Spinal cord (tissue), 10 donors: ENCODE data around the gene LSMEM2. TPM values are rescaled to one million over a fixed set of nuclear protein-coding genes. Genes with fewer than 3 reads are reported as not detected.
"Not testable (repeated sequence)": the region's sequence is repeated elsewhere in the genome, so short reads cannot be mapped to it uniquely, and the experiment has no call there.

ENCODE experiments used
- DNase-seq, 6 donors: peaks; one replicate each; pipeline versions ENCODE4 v3.0.0 to v3.0.0-alpha.2; 2013 to 2015; ENCODE audit warnings: low spot score in 6 of 6, low read depth in 4 of 6
- H3K27ac ChIP-seq: one replicate; pipeline ENCODE4 v1.5.1; 2013; ENCODE audit warnings: low read depth, low read length, control low read depth
- H3K27me3 ChIP-seq: one replicate; pipeline ENCODE4 v1.6.1; 2013; ENCODE audit warnings: low read length; ENCODE audit not compliant: control insufficient read depth, insufficient read depth
- H3K36me3 ChIP-seq: one replicate; pipeline ENCODE4 v1.6.1; 2013; ENCODE audit warnings: low read length; ENCODE audit not compliant: control insufficient read depth, insufficient read depth
- H3K4me1 ChIP-seq: one replicate; pipeline ENCODE4 v1.6.1; 2013; ENCODE audit warnings: low read length; ENCODE audit not compliant: control insufficient read depth, insufficient read depth
- H3K4me3 ChIP-seq: one replicate; pipeline ENCODE4 v1.5.1; 2013; ENCODE audit warnings: low read depth, low read length, control low read depth
- H3K9me3 ChIP-seq: one replicate; pipeline ENCODE4 v1.6.1; 2013; ENCODE audit warnings: low read length; ENCODE audit not compliant: control insufficient read depth, insufficient read depth
- WGBS: methylation state at CpG from one replicate; pipeline ENCODE4 v1.1.5; 2013; ENCODE audit warnings: missing lambda C conversion rate; ENCODE audit not compliant: insufficient coverage; 5-methylcytosine and 5-hydroxymethylcytosine counted together
- polyA plus RNA-seq, 2 donors: library from polyadenylated mRNA; unstranded; fragments of 120-200 nt; gene quantifications; one replicate each; pipeline ENCODE4 v1.2.1, GENCODE V29; 2013; ENCODE audit not compliant: insufficient read length in 2 of 2
- total RNA-seq, 2 donors: library from RNA; depleted of rRNA in 1 of 2; stranded (reverse); fragments of 120-200 nt in 1 of 2; fragments of >200 nt in 1 of 2; gene quantifications; one replicate each; pipeline versions ENCODE4 v1.2.3 to v1.2.4, GENCODE V29; 2013 to 2014
- donor health status: healthy.

LSMEM2 gene
- total and polyA plus RNA-seq, 4 donors: 0.43 to 1.1 (median 0.44) TPM; not detected in 1

DNA sequence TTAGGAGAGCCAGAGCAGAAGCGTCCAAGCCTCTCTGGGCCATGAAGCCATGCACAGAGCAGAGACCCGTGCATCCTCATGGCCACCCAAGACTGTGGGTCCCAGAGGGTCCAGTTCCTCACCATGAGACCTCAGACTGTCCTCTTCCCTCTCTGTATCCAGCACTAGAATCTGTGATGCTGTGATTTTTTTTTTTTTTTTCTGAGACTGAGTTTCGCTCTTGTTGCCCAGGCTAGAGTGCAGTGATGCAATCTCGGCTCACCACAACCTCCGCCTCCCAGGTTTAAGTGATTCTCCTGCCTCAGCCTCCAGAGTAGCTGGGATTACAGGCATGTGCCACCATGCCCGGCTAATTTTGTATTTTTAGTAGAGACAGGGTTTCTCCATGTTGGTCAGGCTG lies 34.1 kb upstream of the LSMEM2 start:
- H3K4me3 ChIP-seq, H3K27me3 ChIP-seq, DNase-seq, H3K9me3 ChIP-seq: not testable (repeated sequence)
- 71% methylated on average over 2 of the region's 6 CpGs for WGBS
- H3K36me3 ChIP-seq: peaks cover 69% of the 10 kb centered on the region
- peaks cover 90% of the 10 kb centered on the region for H3K4me1 ChIP-seq
- peak overlapping the region; percentile 94 for H3K27ac ChIP-seq

DNA sequence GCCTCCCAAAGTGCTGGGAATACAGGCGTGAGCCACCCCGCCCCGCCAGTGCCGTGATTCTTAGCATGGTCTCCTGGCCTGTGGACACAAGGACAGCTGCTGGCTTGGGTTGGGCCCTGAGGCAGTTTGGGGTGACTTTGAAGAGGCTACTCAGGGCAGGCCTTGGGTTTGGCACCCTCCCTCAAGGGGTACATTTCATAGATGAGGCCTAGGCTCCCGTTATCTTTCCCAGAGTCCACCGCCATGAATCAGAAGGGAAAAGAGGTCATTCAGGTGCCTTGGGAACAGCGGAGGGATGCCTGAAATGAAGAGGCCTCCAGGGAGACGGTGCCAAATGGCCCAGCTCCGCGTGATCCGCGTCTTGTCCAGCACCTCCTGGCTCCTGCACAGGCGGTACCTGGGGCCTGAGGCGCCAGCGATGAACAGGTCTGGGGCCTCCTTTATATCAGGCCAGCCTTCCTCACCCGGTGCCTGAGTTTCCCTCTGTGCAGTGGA lies 33.6 kb upstream of the LSMEM2 start:
- H3K4me1 ChIP-seq: peaks cover 88% of the 10 kb centered on the region
- peak overlapping the region; percentile 45 for H3K4me3 ChIP-seq
- no peaks in the 10 kb centered on the region for H3K9me3 ChIP-seq
- H3K36me3 ChIP-seq: peaks cover 68% of the 10 kb centered on the region
- WGBS: 50% methylated on average over 16 of the region's 16 CpGs
- H3K27me3 ChIP-seq: no peaks in the 10 kb centered on the region
- H3K27ac ChIP-seq: peak overlapping the region; percentile 94
- no peak for DNase-seq

DNA sequence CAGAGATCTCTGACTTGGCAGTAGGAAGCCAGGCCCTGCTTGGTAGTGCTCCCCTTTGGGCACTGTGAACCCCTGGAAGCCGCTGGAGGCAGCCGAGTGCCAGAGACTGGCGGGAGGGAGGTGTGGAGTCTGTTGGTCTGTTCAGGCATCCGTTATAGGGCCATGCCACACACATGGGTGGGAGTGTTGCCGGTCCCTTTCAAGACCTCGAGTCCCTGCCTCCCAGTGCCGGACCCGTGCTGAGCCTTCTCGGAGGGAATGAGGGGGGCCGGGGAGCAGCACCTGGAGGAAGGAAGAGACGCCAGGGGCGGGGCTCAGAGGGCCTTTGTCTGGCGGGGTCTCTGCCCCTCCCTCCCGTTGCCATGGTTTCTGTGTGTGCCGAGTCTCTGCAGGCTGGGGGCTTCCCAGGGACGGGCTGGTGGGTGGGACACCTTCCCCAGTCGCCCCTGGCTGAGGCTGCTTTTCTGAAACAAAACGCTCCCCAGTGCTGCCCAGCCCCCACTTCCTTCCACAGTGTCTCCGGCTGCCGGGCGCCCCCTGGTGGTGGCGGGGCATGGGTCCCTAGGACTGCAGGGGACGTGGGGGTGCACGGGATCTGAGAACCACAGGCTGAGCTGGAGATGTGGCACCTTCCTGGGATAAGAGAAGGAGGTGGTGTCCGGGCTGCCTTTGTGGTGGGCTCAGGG lies 32.9 kb upstream of the LSMEM2 start:
- Histone ChIP-seq H3K4me1 (peaks cover 86% of the 10 kb centered on the region), H3K36me3 (peaks cover 70% of the 10 kb centered on the region), H3K9me3 (no peaks in the 10 kb centered on the region), H3K27ac (peak overlapping the region; percentile 94), H3K4me3 (peak overlapping the region; percentile 45), H3K27me3 (no peaks in the 10 kb centered on the region)
- WGBS: 1% methylated on average over 21 of the region's 25 CpGs
- DNase-seq: peak in 3 of 6 donors; percentile 78 to 97 (median 96)

DNA sequence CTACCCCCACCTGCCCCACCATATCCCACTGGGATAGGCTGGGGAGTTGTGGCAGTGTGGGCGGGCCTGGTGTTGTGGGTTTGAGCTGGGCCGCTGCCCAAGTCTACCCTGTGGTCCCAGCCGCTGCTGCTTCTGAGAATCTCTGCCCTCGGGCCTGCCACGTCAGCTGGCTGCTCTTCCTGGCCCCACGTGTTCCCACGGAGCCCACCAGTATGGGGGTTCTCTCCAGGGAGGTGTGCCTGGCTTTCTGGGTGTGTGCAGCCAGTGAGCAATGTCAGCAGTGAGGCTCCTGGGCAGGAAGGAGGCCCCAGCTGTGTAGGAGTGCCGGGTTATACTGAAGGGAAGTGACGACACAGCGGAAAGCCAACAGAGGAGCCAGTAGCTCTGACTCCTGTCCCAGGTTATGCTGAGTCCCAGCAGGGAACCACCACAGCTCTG lies 32.4 kb upstream of the LSMEM2 start:
- 17% methylated on average over 9 of the region's 10 CpGs for WGBS
- no peaks in the 10 kb centered on the region for H3K9me3 ChIP-seq
- H3K27me3 ChIP-seq: no peaks in the 10 kb centered on the region
- peak overlapping the region; percentile 45 for H3K4me3 ChIP-seq
- peak overlapping the region; percentile 94 for H3K27ac ChIP-seq
- peaks cover 86% of the 10 kb centered on the region for H3K4me1 ChIP-seq
- peak in 2 of 6 donors; percentile 58 to 74 for DNase-seq
- H3K36me3 ChIP-seq: peaks cover 73% of the 10 kb centered on the region

DNA sequence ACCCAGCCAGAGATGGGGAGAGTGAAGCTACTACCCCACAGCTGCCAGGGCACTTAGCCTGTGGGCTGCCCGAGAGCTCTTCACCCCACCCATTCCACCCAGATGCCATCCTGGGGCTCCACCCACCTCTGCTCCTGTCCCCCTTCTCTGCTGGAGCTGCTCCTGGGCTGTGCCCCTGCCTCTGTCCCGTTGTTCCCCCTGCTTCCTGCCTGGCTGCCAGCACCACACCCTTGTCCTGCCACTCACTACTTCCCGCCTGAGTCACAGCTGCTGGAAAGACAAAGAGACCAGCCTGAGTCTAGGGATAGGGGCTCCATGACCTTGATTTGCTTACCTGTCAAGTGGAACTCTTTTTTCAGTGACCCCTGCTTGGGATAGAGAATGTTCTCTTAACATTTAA lies 30.5 kb upstream of the LSMEM2 start:
- peak overlapping the region; percentile 61 for H3K27ac ChIP-seq
- 31% methylated on average over 2 of the region's 3 CpGs for WGBS
- no peak overlapping the region for H3K4me3 ChIP-seq
- no peaks in the 10 kb centered on the region for H3K27me3 ChIP-seq
- DNase-seq: no peak
- peaks cover 73% of the 10 kb centered on the region for H3K36me3 ChIP-seq
- H3K9me3 ChIP-seq: no peaks in the 10 kb centered on the region
- peaks cover 81% of the 10 kb centered on the region for H3K4me1 ChIP-seq

DNA sequence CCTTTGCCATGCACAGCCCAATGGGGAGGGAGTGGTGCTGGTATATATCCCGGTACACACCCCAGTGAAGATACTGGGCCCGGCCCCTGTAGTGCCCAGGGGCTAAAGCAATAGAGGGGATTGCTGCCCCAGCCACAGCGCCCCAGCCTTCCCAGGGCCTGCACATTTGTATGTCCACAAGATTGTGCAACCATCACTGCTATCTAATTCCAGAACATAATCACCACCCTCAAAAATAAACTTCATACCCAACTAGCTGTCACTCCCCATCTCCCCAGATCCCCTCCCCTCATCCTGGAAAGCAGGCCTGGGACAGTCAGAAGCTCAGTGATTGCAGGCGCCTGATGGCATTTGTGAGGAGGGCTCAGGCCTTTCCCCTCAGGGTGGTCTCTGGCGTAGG lies 29.4 kb upstream of the LSMEM2 start:
- no peak for DNase-seq
- Histone ChIP-seq H3K4me1 (peaks cover 85% of the 10 kb centered on the region), H3K36me3 (peaks cover 79% of the 10 kb centered on the region), H3K4me3 (no peak overlapping the region), H3K27me3 (no peaks in the 10 kb centered on the region), H3K9me3 (no peaks in the 10 kb centered on the region), H3K27ac (no peak overlapping the region)
- 91% methylated on average over 5 of the region's 5 CpGs for WGBS

DNA sequence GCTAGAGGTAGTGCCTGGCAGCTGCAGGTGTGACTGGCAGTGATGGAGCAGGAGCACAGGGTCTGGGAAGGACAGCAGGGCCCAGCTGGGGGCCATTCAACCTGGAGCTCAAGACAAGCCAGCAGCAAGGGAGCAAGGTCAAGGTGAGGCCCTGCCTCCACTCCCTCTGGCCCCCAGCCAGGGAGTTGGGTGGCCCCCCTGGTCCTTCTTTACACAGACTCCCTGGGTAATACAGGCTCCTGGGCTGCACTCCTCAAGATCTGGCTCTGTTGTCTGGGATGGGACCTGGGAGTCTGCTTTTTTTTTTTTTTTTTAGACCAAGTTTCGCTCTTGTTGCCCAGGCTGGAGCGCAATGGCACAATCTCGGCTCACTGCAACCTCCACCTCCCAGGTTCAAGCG lies 28.4 kb upstream of the LSMEM2 start:
- WGBS: no CpG with 5 or more reads among the region's 4 CpGs
- Histone ChIP-seq H3K4me3 (no peak overlapping the region), H3K27ac (no peak overlapping the region), H3K9me3 (no peaks in the 10 kb centered on the region), H3K4me1 (peaks cover 86% of the 10 kb centered on the region), H3K36me3 (peaks cover 84% of the 10 kb centered on the region), H3K27me3 (no peaks in the 10 kb centered on the region)
- no peak for DNase-seq

DNA sequence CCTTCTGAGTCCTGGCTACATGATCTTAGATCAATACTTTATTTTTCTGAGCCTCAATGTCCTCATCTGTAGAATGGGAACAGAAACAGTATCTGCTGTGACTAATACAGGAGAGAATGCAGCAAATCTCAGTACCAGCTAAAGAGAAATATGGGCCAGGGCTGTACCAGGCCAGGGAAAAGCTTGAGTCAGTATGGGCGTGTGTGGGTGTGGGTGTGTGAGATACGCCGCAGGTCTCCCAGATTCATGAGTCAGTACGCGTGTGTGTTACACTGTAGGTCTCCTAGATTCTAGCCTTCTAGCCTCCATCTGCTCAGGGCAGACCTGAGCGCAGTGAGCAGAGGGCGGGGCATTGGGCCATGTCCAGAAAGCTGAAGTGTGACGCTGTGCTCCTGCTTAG lies 27.7 kb upstream of the LSMEM2 start:
- peaks cover 89% of the 10 kb centered on the region for H3K36me3 ChIP-seq

DNA sequence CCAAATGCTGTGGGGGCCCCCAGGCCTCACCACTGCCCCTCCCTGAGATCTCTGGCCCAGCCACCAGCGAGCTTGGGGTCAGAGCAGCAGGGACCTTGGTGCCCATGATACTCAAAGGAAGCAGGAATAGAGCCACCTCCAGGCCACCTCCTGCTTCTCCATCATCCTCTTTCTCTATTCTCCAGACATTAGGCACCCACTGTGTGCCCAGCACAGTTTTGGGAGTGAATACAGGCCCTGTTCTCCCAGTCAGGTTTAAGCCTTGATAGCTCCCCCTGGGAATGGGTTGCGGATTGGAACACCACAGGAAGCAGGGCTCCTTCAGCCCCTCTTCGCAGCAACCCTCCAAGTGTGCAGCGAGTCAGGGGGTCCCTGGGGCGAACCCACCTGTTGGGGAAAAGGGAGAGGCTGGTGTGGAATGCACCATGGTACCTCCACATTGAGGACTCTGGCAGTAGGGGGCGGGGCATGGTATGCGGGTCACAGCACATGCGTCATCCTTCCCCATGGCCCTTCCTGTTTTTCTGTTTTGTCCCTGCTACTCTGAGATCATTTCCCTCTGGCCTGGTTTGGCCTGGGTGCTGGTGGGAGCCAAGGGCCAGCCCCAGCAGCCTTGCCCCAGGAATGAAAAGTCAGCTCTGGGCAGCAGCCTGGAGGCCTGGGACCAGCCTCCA lies 24.2 kb upstream of the LSMEM2 start:
- no peaks in the 10 kb centered on the region for H3K9me3 ChIP-seq
- peak overlapping the region; percentile 59 for H3K27ac ChIP-seq
- no peaks in the 10 kb centered on the region for H3K27me3 ChIP-seq
- H3K36me3 ChIP-seq: peaks cover 97% of the 10 kb centered on the region
- peaks cover 87% of the 10 kb centered on the region for H3K4me1 ChIP-seq
- no peak for DNase-seq
- 88% methylated on average over 6 of the region's 8 CpGs for WGBS
- no peak overlapping the region for H3K4me3 ChIP-seq

More for the DNA sequence above, 27.7 kb upstream of the LSMEM2 start:
- WGBS: 86% methylated on average over 7 of the region's 8 CpGs
- no peak for DNase-seq
- no peaks in the 10 kb centered on the region for H3K27me3 ChIP-seq
- H3K4me1 ChIP-seq: peaks cover 86% of the 10 kb centered on the region
- no peak overlapping the region for H3K4me3 ChIP-seq
- no peak overlapping the region for H3K27ac ChIP-seq
- H3K9me3 ChIP-seq: no peaks in the 10 kb centered on the region

DNA sequence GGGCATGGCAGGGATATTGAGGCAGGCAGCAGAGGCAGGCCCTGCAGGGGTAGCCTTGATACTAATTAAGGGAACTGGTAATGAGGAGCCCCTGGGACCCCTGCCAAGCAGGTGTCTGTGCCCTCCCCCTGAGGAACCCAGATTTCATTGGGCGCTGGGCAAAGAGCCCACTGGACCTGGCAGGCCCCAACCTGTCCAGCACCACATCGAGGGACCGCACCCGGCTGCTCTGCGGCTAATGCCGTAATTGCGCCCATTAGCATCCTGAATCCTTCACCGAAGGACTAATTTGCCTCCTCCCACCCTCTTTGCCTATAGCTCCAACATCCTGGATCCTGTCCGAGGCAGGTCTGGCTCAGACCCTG lies 23.7 kb upstream of the LSMEM2 start:
- DNase-seq: no peak
- Histone ChIP-seq H3K27ac (peak overlapping the region; percentile 59), H3K36me3 (peaks cover 95% of the 10 kb centered on the region), H3K9me3 (no peaks in the 10 kb centered on the region), H3K4me3 (no peak overlapping the region), H3K4me1 (peaks cover 87% of the 10 kb centered on the region), H3K27me3 (no peaks in the 10 kb centered on the region)
- 81% methylated on average over 9 of the region's 9 CpGs for WGBS
